Activated CD4-positive, alpha-beta T cell treated with anti-CD3 and anti-CD28 coated beads, Interleukin-10, Interleukin-2, amounts not matched to agents 100 ng/mL and 50 ng/mL, durations not matched to agents 16 hours and 8 hours (primary cell): ENCODE measurements around the gene RTP3.

Experiments
- DNase-seq: peaks from one replicate; pipeline ENCODE4 v3.0.0-alpha.2; 2020

The RTP3 gene

GRCh38 chr3:46469680-46470357, 28.0 kb upstream of the RTP3 start:
- no peak for DNase-seq

- DNase-seq = no peak
Observed at GRCh38 chr3:46470831-46471230, 26.9 kb upstream of the RTP3 start.

- DNase-seq = no peak
Observed at GRCh38 chr3:46471371-46471914, 26.3 kb upstream of the RTP3 start.

- no peak for DNase-seq
Observed at GRCh38 chr3:46472736-46473135, 25.0 kb upstream of the RTP3 start.

GRCh38 chr3:46477145-46477544, 20.6 kb upstream of the RTP3 start:
- no peak for DNase-seq

- DNase-seq = no peak
Observed at GRCh38 chr3:46477756-46478155, 20.0 kb upstream of the RTP3 start.

- DNase-seq = no peak
Observed at GRCh38 chr3:46478341-46478740, 19.4 kb upstream of the RTP3 start.

- DNase-seq = no peak
Observed at GRCh38 chr3:46479021-46479420, 18.8 kb upstream of the RTP3 start.

- DNase-seq = no peak
Observed at GRCh38 chr3:46479696-46480095, 18.1 kb upstream of the RTP3 start.

GRCh38 chr3:46480491-46481195, 17.1 kb upstream of the RTP3 start:
- no peak for DNase-seq

GRCh38 chr3:46481636-46482035, 16.1 kb upstream of the RTP3 start:
- no peak for DNase-seq

GRCh38 chr3:46482632-46483350, 15.0 kb upstream of the RTP3 start:
- DNase-seq = no peak

GRCh38 chr3:46483825-46484224, 14.0 kb upstream of the RTP3 start:
- DNase-seq = no peak

GRCh38 chr3:46484388-46484787, 13.4 kb upstream of the RTP3 start:
- DNase-seq = no peak

GRCh38 chr3:46484911-46485778, 12.6 kb upstream of the RTP3 start:
- no peak for DNase-seq

GRCh38 chr3:46485779-46486175, 12.0 kb upstream of the RTP3 start:
- no peak for DNase-seq

- peak; percentile 95 for DNase-seq
Observed at GRCh38 chr3:46488735-46489361, 8.9 kb upstream of the RTP3 start.

- no peak for DNase-seq
Observed at GRCh38 chr3:46489381-46489780, 8.4 kb upstream of the RTP3 start.

GRCh38 chr3:46489875-46490274, 7.9 kb upstream of the RTP3 start:
- no peak for DNase-seq

- DNase-seq = no peak
Observed at GRCh38 chr3:46490338-46491084, 7.3 kb upstream of the RTP3 start.
